Measurements from ENCODE around the gene SEZ6L.

SEZ6L gene

DNA sequence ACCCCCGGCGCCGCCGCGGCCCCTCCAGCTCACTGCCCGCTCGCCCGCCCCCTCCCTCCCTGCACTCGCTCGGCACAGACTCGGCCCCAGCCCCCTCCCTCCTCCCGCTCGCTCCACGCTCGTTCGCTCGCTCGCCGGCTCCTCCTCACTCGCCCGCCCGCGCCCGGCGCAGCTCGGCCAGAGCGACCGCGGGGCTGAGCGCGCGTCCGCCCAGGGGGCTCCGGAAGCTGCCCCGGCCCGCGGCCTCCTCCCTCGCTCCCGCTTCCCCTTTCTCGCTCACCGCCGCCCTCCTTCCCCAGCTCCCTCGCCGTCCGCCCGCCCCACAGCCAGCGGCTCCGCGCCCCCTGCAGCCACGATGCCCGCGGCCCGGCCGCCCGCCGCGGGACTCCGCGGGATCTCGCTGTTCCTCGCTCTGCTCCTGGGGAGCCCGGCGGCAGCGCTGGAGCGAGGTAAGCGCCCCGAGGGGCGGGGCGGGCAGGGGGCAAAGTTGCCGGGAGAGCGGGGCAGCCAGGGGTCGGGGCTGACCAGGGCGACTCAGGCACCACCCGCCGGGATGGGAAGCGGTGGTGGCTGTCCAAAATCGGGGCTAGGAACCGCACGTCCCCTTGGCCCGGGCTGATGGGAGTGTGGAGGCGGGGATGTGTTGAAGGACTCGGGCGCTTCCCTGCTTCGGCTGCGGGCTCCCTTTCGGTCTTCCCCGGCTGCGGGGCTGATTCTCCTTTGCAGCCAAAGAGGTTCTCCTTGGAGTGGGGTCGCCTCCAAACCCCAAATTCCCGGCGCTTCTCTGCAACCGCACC lies at the start of gene SEZ6L:
Gene SEZ6L (plus strand): TSS at position 148 of the 797 bp plus-strand sequence. CDS start 208 bp downstream, at position 356.
- H3K4me3 ChIP-seq (ENCODE audit: low read depth, low read length) = no peak within 1 kb of the TSS
- TF ChIP-seq, protein P1, sequence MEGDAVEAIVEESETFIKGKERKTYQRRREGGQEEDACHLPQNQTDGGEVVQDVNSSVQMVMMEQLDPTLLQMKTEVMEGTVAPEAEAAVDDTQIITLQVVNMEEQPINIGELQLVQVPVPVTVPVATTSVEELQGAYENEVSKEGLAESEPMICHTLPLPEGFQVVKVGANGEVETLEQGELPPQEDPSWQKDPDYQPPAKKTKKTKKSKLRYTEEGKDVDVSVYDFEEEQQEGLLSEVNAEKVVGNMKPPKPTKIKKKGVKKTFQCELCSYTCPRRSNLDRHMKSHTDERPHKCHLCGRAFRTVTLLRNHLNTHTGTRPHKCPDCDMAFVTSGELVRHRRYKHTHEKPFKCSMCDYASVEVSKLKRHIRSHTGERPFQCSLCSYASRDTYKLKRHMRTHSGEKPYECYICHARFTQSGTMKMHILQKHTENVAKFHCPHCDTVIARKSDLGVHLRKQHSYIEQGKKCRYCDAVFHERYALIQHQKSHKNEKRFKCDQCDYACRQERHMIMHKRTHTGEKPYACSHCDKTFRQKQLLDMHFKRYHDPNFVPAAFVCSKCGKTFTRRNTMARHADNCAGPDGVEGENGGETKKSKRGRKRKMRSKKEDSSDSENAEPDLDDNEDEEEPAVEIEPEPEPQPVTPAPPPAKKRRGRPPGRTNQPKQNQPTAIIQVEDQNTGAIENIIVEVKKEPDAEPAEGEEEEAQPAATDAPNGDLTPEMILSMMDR (IDR thresholded peaks at IDR 0.05; ENCODE audit: low read depth, low read length) = no peak

DNA sequence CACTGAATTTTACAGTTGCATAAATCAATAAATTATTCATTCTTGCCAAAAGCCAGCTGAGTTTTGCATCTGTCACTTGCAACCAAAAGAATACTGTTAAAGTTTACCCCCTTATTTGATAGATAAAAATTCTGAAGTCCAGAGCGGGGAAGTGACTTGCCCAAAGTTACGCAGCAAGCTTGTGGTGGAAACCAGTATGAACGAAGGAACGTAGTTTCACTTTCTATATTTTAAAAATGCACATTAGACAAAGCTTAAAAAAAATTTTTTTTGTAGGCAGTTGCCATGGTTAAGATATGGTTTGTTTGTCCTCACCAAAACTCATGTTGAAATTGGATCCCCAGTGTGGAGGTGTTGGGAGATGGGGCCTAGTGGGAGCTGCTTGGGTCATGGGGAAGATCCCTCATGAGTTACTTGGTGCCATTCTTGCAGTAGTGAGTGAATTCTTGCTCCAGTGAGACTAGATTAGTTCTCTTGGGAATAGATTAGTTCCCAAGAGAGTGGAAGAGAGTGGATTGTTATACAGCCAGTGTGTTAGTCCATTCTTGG lies 46.3 kb upstream of the SEZ6L start:
- no peak overlapping the region for H3K4me3 ChIP-seq (ENCODE audit: low read depth, low read length)
- TF ChIP-seq, protein P1 (IDR thresholded peaks at IDR 0.05; ENCODE audit: low read depth, low read length) = no peak

DNA sequence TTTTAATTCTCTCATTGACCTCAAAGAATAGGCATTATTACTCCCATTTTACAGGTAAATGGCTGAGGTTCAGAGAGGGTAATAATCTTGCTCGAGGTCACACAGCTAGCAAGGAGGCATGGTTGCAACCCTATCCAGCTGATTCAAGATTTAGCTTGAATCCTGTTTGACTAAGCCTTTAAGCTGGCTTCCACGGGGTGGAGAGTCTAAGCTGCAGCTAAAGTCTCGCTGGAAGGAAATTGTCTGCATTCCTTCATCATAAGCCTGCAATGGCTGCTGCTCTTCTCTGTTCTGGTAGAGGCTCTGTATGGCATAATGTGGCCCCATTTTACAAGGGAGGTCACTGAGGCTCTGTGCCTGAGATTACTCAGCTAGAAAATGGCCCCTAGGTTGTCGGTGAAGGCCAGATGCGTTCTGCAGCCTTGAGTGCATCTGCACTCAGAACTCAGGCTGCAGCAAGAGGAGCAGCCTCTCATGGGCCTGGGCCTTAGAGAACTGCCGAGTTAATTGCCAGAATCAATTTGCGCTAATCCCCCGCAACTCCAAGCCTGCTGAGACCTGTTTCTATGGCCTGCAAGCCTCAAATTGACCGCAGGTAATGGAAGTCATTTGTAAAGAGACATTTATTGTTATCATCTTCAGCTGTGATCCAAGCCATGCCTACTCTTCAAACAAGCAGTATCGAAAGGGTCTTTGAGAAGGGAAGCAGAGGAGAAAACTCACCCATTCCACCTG lies 44.1 kb upstream of the SEZ6L start:
- H3K4me3 ChIP-seq (ENCODE audit: low read depth, low read length) = no peak overlapping the region
- TF ChIP-seq, protein P1 (IDR thresholded peaks at IDR 0.05; ENCODE audit: low read depth, low read length) = no peak

DNA sequence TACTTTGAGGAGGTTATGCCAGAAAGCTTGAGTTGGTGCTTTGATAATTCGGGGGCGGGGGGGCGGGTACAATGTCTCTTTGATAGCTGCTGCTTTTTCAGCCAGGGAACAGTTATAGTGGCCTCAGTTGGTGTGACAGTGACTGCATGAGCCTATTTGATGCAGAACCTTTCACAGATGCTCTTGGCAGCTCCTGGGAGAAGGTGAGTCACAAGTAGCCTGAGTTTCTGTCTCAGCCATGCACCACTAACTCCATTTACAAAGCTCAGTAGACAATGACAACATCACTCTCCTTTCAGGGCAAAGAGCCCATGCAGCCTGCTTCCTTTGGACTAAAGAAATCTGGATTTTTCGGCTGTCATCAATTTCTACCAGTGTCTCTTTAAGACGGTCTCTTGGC lies 42.1 kb upstream of the SEZ6L start:
- TF ChIP-seq, protein P1 (IDR thresholded peaks at IDR 0.05; ENCODE audit: low read depth, low read length) = no peak
- H3K4me3 ChIP-seq (ENCODE audit: low read depth, low read length) = no peak overlapping the region

DNA sequence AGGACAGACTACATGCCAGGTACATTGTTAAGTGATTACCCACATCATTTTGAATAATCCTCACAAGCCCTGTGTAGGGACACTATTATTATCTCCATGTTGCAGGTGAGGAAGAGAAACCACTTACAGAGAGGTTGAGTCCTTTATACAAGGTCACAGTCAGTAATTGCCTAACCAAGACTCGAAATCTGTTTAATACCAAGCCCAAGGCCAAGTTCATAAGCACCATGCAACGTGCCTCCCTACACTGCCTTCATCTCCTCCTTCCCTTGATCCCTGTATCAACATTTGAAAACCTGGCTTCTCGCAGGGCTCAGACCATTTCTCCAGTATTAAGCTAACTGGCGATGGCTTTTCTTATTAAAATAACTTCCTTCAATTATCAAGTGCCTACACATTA lies 41.7 kb upstream of the SEZ6L start:
- TF ChIP-seq, protein P1 (IDR thresholded peaks at IDR 0.05; ENCODE audit: low read depth, low read length) = no peak
- no peak overlapping the region for H3K4me3 ChIP-seq (ENCODE audit: low read depth, low read length)

DNA sequence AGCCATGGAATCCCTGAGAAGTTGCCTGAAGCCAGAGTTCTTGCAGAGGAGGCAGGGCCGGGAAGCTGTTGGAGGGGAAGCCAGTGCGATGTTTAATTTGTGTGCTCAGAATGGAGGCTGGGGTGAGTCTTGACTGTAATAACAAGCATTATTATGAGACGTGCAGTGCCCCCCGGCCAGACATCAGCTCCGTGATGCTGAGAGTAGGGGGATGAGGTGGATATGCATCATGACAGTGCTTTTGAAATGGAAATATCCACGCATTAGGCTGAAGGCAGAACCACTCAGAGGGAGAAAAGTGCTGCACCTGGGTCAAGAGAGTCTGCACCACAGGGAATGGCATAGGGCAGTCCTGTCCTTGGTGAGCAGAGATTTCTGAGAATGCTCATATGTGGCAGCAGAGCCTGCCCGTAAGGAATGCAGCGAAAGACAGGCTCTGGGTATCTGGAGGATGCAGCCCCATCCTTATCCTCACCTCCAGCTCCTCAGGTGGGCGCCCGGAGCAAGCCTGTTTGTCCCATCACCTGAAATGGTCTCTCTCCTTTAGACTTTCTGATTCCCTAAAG lies 37.6 kb upstream of the SEZ6L start:
- no peak overlapping the region for H3K4me3 ChIP-seq (ENCODE audit: low read depth, low read length)
- TF ChIP-seq, protein P1 (IDR thresholded peaks at IDR 0.05; ENCODE audit: low read depth, low read length) = no peak
